Neutrophil (primary cell): ENCODE data around the gene NIM1K.

Experiments
- H3K27ac ChIP-seq: fragments of 200-600 bp; sonication (generic); 2 replicates; pipeline ENCODE4 v1.5.1; 2016; ENCODE audit warnings: mild to moderate bottlenecking, moderate library complexity
- H3K27me3 ChIP-seq: fragments of 200-600 bp; sonication (generic); 2 replicates; pipeline ENCODE4 v1.6.0; 2016; ENCODE audit warnings: mild to moderate bottlenecking
- H3K36me3 ChIP-seq: fragments of 200-600 bp; sonication (generic); 2 replicates; pipeline ENCODE4 v1.5.1; 2017
- H3K4me1 ChIP-seq, 2 experiments: fragments of 200-600 bp in 1 of 2; sonication (generic) in 1 of 2; 1 replicate in 1 of 2; 2 replicates in 1 of 2; pipeline versions ENCODE4 v1.5.1 to v1.6.1; 2013 to 2016; ENCODE audit warnings: low read depth in 1 of 2, low read length in 1 of 2, mild to moderate bottlenecking in 1 of 2, moderate library complexity in 1 of 2; ENCODE audit not compliant: control insufficient read depth in 1 of 2, insufficient read depth in 1 of 2
- H3K4me3 ChIP-seq, 2 experiments: fragments of 200-600 bp in 1 of 2; sonication (generic) in 1 of 2; 1 replicate in 1 of 2; 2 replicates in 1 of 2; pipeline ENCODE4 v1.5.1; 2013 to 2016; ENCODE audit warnings: low read depth in 1 of 2, low read length in 1 of 2, mild to moderate bottlenecking in 1 of 2, moderate library complexity in 1 of 2
- H3K9me3 ChIP-seq: fragments of 200-600 bp; sonication (generic); 2 replicates; pipeline ENCODE4 v1.5.1; 2016
- TF ChIP-seq, protein P1 (sequence below): fragments of 200-600 bp; sonication (generic); IDR thresholded peaks from 2 replicates; pipeline ENCODE4 v1.5.1; 2016; ENCODE audit warnings: antibody characterized with exemption

NIM1K gene

DNA sequence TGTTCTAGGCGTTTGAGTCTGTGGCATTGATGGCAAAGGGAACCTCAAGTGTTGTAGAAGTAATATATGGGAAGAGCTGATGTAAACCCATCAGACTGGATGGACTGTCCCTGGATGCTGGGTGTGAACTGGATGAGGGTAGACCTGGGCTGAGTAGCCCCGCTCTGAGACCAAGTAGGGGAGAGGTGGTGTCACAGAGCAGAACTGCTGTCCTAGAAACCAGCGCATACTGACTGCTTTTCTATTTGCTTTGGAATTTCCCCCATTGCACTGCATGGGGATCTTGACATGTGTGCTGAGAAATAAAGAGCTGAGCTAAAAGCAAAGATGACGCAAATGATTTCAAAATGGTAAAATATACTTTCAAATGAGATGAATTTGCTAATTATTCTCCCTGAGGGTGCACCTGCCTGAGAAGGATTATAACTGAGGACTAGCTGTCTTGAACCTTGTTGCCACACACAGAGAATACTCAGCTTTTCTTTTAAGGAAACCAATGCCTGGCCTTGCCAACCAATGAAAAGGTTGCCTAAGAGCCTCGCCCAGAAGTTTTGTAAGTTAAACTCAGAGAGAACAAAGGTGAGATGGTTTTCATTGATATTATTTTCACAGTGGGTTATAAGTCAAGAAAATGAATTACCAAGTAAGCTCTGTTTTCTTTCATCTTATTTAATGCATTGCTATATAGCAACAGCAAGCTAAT lies 44.8 kb downstream of the NIM1K start:
- Histone ChIP-seq H3K27me3 (peaks cover 7% of the 10 kb centered on the region), H3K4me3 (no peak overlapping the region), H3K36me3 (no peaks in the 10 kb centered on the region), H3K27ac (no peak overlapping the region), H3K9me3 (no peaks in the 10 kb centered on the region), H3K4me1 (no peaks in the 10 kb centered on the region)
- TF ChIP-seq, protein P1, sequence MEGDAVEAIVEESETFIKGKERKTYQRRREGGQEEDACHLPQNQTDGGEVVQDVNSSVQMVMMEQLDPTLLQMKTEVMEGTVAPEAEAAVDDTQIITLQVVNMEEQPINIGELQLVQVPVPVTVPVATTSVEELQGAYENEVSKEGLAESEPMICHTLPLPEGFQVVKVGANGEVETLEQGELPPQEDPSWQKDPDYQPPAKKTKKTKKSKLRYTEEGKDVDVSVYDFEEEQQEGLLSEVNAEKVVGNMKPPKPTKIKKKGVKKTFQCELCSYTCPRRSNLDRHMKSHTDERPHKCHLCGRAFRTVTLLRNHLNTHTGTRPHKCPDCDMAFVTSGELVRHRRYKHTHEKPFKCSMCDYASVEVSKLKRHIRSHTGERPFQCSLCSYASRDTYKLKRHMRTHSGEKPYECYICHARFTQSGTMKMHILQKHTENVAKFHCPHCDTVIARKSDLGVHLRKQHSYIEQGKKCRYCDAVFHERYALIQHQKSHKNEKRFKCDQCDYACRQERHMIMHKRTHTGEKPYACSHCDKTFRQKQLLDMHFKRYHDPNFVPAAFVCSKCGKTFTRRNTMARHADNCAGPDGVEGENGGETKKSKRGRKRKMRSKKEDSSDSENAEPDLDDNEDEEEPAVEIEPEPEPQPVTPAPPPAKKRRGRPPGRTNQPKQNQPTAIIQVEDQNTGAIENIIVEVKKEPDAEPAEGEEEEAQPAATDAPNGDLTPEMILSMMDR: no peak

GRCh38 chr5:43242196-43242595 lies 50.2 kb downstream of the NIM1K start:
- Histone ChIP-seq H3K27me3 (peaks cover 21% of the 10 kb centered on the region), H3K9me3 (no peaks in the 10 kb centered on the region), H3K4me1 (no peaks in the 10 kb centered on the region), H3K4me3 (no peak overlapping the region), H3K27ac (no peak overlapping the region), H3K36me3 (no peaks in the 10 kb centered on the region)
- TF ChIP-seq, protein P1: no peak

DNA sequence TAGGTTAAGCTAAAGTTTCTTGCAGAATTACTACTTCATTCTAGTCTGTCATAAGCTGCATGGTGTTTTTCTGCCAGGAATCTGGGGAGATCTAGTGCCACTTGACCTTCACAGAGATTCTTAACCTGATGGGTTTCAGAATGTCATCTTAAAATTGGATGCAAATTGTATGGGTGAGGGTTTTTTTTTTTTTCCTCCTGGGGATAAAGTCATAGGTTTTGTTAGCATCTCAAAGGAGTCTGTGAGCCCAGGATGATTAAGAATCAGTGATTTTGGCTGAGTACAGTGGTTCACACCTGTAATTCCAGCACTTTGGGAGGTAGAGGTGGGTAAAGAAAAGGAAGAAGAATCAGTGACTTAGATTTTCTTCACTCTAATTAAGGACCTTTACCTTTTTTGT lies 51.2 kb downstream of the NIM1K start:
- Histone ChIP-seq H3K27ac (no peak overlapping the region), H3K27me3 (peaks cover 21% of the 10 kb centered on the region), H3K9me3 (no peaks in the 10 kb centered on the region), H3K4me3 (no peak overlapping the region), H3K36me3 (no peaks in the 10 kb centered on the region), H3K4me1 (no peaks in the 10 kb centered on the region)
- TF ChIP-seq, protein P1: no peak

DNA sequence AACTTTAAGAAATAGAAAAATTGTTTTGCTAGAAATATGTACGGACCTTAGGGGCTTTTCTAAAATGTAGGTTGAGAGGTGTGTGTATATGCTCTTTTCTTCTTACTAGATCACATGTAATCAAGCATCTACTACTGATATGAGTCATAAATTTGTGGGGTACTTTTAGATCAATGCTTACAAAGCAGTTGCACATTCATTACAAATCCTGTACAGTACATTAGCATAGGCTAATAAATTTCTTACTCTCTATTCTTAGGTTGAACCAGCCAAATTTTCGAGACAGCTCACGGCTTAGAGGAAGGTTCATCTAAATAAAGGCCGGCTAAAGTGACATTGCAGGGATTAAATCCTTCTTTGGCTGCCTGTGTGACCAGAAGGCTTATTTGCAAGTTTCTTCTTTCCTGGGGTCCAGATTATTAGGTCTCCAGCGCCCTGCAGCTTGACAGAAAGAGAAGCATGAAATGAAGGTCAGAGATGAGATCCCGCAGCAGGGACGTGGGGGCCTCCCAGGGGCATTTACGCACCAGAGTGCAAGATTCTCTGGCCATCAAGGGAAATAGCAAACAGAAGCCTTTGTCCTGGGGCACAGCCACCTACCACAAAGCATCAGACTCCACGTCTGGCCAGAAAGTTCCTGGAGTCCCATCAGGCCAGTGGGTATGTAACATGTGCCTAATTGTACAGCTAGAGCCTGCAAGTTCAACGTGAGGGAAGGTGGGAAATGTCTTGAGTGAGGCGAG lies 53.0 kb downstream of the NIM1K start:
- TF ChIP-seq, protein P1: no peak
- H3K9me3 ChIP-seq: no peaks in the 10 kb centered on the region
- H3K4me3 ChIP-seq: no peak overlapping the region

DNA sequence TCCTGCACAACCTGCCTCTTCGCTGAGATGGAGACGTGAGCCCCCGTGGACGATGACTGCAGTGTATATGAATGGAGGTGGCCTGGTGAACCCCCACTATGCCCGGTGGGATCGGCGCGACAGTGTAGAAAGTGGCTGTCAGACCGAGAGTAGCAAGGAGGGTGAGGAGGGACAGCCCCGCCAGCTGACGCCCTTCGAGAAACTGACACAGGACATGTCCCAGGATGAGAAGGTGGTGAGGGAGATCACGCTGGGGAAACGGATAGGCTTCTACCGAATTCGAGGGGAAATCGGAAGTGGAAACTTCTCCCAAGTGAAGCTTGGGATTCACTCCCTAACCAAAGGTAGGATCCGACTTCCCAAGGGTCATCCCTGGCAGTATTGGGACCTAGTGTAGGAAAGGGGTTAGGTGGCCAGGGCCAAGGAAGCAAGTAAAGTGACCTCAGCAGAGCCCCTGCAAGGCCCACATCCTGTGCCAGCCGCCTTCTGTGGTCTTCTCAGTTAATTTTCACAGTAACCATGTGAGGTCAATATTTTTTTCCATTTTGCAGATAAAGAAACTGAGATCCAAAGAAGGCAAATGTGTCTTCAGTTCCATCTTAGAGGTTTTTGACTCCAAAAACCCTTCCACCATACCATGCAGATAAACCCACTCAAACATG lies 53.8 kb downstream of the NIM1K start:
- H3K27ac ChIP-seq: no peak overlapping the region

More for the DNA sequence above, 53.0 kb downstream of the NIM1K start:
- no peak overlapping the region for H3K27ac ChIP-seq
- peaks cover 21% of the 10 kb centered on the region for H3K27me3 ChIP-seq
- H3K36me3 ChIP-seq: no peaks in the 10 kb centered on the region
- no peaks in the 10 kb centered on the region for H3K4me1 ChIP-seq

More for the DNA sequence above, 53.8 kb downstream of the NIM1K start:
- no peak overlapping the region for H3K4me3 ChIP-seq
- H3K36me3 ChIP-seq: no peaks in the 10 kb centered on the region
- peaks cover 16% of the 10 kb centered on the region for H3K27me3 ChIP-seq
- no peaks in the 10 kb centered on the region for H3K4me1 ChIP-seq
- no peaks in the 10 kb centered on the region for H3K9me3 ChIP-seq
- TF ChIP-seq, protein P1: no peak
